ENCODE measurements around the gene MUC5AC. TPM values are rescaled to one million over a fixed set of nuclear protein-coding genes. Genes with fewer than 3 reads are reported as not detected.

MUC5AC gene
- polyA plus RNA-seq, 1 experiment, result not detected

DNA sequence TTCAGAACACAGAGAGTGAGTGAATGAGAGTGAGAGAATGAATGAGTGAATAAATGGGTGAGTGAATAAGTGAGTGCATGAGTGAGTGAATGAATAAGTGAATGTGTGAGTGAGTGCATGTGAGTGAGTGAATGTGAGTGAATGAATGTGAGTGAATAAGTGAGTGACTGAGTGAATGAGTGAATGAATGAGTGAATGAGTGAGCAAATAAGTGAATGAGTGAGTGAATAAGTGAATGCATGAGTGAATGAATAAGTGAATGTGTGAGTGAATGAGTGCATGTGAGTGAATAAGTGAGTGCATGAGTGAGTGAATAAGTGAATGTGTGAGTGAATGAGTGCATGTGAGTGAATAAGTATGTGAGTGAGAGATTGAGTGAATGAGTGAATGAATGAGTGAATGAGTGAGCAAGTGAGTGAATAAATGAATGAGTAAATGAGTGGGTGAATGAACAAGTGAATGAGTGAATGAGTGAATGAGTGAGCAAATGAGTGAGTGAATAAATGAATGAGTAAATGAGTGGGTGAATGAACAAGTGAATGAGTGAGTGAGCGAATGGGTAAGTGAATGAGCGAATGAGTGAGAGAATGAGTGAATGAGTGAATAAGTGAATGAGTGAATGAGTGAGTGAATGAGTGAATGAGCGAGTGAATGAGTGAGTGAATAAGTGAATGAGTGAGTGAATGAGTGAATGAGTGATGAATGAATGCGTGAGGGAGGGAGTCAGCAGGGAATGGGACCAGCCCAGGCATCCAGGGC, 43.8 kb downstream of the MUC5AC start:
- Histone ChIP-seq H3K4me3 (ENCODE audit: low read depth, low read length) (no peak overlapping the region), H3K27me3 (ENCODE audit: control insufficient read depth, insufficient read depth, low read length) (no peaks in the 10 kb centered on the region), H3K36me3 (ENCODE audit: control insufficient read depth, insufficient read depth, low read length) (no peaks in the 10 kb centered on the region)
- no peak for TF ChIP-seq CTCF (IDR thresholded peaks at IDR 0.05; ENCODE audit: insufficient read depth, low read depth, low read length)
- POLR2A ChIA-PET, result no interaction called here
- no peak for DNase-seq (ENCODE audit: low read depth)
- CTCF ChIA-PET, result interaction anchor here (0.6 to 4.2 kb wide), 10 partner anchors 16 to 391 kb away, joined by 3 to 36 read pairs (median 4); partner anchors contain the start of gene MUC5B

DNA sequence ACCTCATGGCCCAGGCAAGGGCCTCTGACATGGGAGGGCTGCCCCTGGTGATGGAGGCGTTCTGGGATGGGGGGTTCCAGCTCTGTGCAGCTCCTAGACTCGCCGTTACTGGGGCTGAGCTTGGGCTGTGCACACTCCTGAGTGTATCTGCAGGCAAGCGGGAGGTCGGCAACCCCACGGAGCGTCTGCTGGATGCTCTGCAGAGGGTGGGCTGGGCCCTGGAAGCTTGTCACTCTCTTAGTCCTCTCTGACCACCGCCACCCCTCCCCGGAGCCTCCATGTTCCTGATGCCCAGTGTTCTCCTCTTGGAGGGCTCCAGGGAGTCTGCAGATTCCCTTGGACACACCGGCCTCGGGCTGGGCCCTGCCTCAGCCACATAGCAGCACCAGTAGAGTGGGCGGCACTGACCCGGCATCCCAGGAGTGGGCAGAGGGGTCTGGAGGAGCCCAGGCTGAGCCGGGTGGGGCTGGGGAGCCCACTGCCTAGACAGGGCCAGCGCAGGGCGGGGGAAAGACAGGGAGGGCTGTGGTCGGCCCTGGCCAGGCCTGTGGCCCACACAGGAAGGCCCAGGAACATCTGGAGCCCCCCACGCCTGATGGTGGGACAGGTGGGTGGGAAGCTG, 44.5 kb downstream of the MUC5AC start:
- no peak for DNase-seq (ENCODE audit: low read depth)
- no peak for TF ChIP-seq CTCF (IDR thresholded peaks at IDR 0.05; ENCODE audit: insufficient read depth, low read depth, low read length)
- CTCF ChIA-PET, result interaction anchor here (0.6 to 4.2 kb wide), 14 partner anchors 11 to 390 kb away, joined by 3 to 36 read pairs (median 4); partner anchors contain the start of gene MUC5B

DNA sequence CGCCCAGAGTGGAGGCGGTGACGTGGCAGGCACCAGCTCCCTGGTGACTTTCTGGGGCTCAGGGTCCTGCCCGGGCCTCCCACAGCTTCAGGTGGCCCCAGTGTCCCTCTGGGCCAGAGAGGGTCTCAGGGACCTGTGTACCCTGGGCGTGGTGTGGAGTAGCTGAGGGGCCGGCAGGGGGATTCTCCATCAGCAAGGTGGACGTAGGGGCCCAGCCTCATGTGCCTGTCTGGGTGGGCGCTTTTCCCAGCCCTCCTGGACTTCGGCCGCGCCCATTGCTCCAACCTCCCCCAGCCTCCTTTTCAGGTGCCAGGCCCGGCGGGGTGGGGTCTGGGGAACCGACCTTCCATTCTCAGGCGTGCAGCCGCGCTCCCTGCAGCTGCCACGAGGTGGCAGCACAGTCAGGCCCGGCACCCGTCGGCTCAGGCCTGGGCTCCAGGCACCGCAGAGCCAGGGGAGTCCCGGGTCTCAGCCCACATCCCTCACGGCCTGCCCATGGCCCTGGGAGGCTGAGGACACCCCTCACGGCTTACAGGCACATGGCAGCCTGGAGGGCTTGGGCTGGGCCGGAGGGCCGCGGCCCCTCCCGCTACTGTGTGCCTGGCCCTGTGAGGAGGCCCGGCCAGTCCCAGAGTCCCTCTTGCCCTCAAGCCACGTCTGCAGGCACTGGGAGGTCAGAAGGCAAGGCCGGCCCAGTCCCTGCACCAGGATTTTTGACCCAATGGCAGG, 45.2 kb downstream of the MUC5AC start:
- DNase-seq (ENCODE audit: low read depth), result no peak
- Histone ChIP-seq H3K27me3 (ENCODE audit: control insufficient read depth, insufficient read depth, low read length) (no peaks in the 10 kb centered on the region), H3K4me3 (ENCODE audit: low read depth, low read length) (no peak overlapping the region), H3K36me3 (ENCODE audit: control insufficient read depth, insufficient read depth, low read length) (no peaks in the 10 kb centered on the region)
- TF ChIP-seq CTCF (IDR thresholded peaks at IDR 0.05; ENCODE audit: insufficient read depth, low read depth, low read length), result peak; percentile 95
- CTCF ChIA-PET, result interaction anchor here (0.7 to 4.2 kb wide), 12 partner anchors 10 to 372 kb away, joined by 3 to 36 read pairs (median 4); no protein-coding TSS in a partner anchor
- POLR2A ChIA-PET, result no interaction called here

More for the DNA sequence above, 44.5 kb downstream of the MUC5AC start:
- no peaks in the 10 kb centered on the region for H3K27me3 ChIP-seq (ENCODE audit: control insufficient read depth, insufficient read depth, low read length)
- no peak overlapping the region for H3K4me3 ChIP-seq (ENCODE audit: low read depth, low read length)
- POLR2A ChIA-PET, result no interaction called here
- no peaks in the 10 kb centered on the region for H3K36me3 ChIP-seq (ENCODE audit: control insufficient read depth, insufficient read depth, low read length)

GRCh38 chr11:1203505-1204271, 45.9 kb downstream of the MUC5AC start:
- ChIA-PET CTCF (interaction anchor here (0.8 to 4.2 kb wide), 11 partner anchors 10 to 371 kb away, joined by 3 to 36 read pairs (median 5); no protein-coding TSS in a partner anchor), POLR2A (no interaction called here)
- Histone ChIP-seq H3K27me3 (ENCODE audit: control insufficient read depth, insufficient read depth, low read length) (no peaks in the 10 kb centered on the region), H3K36me3 (ENCODE audit: control insufficient read depth, insufficient read depth, low read length) (no peaks in the 10 kb centered on the region), H3K4me3 (ENCODE audit: low read depth, low read length) (no peak overlapping the region)
- TF ChIP-seq CTCF (IDR thresholded peaks at IDR 0.05; ENCODE audit: insufficient read depth, low read depth, low read length), result no peak
- DNase-seq (ENCODE audit: low read depth), result no peak

Data from BJ (cell line).